NCI-H82 treated with DMSO at 0.1 percent for 48 hours (cell line): ENCODE results near the gene MID2.
"Not testable (repeated sequence)": the region's sequence is repeated elsewhere in the genome, so short reads cannot be mapped to it uniquely, and the experiment has no call there.

Source experiments
- DNase-seq: peaks from one replicate; lab custom pipeline; 2025; ENCODE audit not compliant: unreplicated experiment; lab: John Stamatoyannopoulos, UW

MID2 gene

GRCh38 chrX:107940095-107940494 lies 114.4 kb downstream of the MID2 start:
- DNase-seq: no peak

- not testable (repeated sequence) for DNase-seq
These were observed 129.7 kb downstream of the MID2 start for GRCh38 chrX:107955337-107955736.

- no peak for DNase-seq
These were observed 143.0 kb downstream of the MID2 start for GRCh38 chrX:107968623-107969022.

DNA sequence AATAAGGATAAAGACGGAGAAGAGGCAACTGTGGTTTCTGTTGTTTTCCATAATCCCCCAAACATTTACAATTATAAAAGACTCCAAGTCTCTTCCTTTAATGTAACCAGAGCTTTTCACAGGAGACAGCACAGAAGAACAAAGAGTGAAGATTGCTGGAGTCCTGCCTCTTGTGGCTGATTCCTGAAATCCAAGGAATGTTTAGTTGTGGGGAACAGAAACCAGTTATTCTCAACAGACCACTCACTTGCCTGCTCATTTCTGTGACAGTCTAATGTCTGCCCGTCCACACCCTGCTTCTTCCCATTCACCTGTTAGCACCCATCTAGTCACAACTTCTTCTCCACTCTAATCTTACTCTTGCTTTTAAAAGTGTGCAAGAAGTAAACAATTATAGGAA lies 144.4 kb downstream of the MID2 start:
- no peak for DNase-seq

DNA sequence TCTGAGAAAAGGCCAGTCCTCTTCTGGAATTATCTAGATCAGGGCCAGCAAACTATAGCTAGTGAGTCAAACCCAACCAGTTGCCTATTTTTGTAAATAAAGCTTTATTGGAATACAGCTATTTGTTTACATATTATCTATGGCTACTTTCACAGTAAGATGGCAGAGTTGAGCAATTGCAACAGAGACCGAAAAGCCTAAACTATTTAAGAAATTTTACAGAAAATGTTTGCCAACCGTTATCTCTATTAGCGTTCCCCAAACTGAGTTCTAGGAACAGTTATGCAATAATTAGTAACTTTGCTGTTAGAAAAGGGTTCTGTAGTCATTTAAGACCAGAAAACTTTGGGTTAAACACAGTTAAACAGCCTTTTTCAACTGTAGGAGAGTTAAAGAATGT lies 146.0 kb downstream of the MID2 start:
- no peak for DNase-seq
